Measurements from ENCODE around the gene STARD8.

Gene STARD8

DNA sequence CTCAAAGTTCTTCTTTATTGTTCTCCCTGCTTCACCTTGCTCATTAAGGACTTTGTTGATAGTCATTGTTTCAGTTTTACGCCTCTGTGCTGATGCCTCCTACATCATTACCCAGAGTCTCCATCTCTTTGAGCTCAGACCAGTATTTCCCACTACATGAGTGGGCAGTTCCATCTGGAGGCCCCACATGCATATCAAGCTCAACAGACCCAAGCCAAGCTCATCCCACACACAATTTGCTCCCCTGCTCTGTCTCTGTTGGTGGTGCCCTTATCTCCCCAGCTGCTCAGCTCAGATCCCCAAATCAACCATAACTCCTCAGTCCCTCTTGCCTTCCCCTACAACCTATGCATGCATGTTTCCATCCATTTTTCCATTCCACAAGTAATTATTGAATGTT is 96.3 kb downstream of the STARD8 start:
- peaks cover 14% of the 10 kb centered on the region for H3K9me3 Mint-ChIP-seq

GRCh38 chrX:68746988-68747387 is 99.5 kb downstream of the STARD8 start:
- H3K27ac Mint-ChIP-seq: no peak overlapping the region
- H3K36me3 Mint-ChIP-seq (ENCODE audit: low read depth): no peaks in the 10 kb centered on the region
- H3K27me3 Mint-ChIP-seq (ENCODE audit: low read depth): no peaks in the 10 kb centered on the region
- H3K4me3 Mint-ChIP-seq: no peak overlapping the region
- H3K4me1 Mint-ChIP-seq: no peaks in the 10 kb centered on the region
- no peak for TF ChIP-seq CTCF (IDR thresholded peaks at IDR 0.05; ENCODE audit: unreplicated experiment in 3 of 3)
- H3K9me3 Mint-ChIP-seq: peaks cover 17% of the 10 kb centered on the region

More for the DNA sequence above, 96.3 kb downstream of the STARD8 start:
- H3K36me3 Mint-ChIP-seq (ENCODE audit: low read depth): no peaks in the 10 kb centered on the region
- TF ChIP-seq CTCF (IDR thresholded peaks at IDR 0.05; ENCODE audit: unreplicated experiment in 3 of 3): no peak
- H3K4me3 Mint-ChIP-seq: no peak overlapping the region
- no peaks in the 10 kb centered on the region for H3K27me3 Mint-ChIP-seq (ENCODE audit: low read depth)
- H3K4me1 Mint-ChIP-seq: no peaks in the 10 kb centered on the region
- H3K27ac Mint-ChIP-seq: no peak overlapping the region

- H3K4me3 Mint-ChIP-seq: no peak overlapping the region
- H3K9me3 Mint-ChIP-seq: peaks cover 17% of the 10 kb centered on the region
- H3K27ac Mint-ChIP-seq: no peak overlapping the region
- no peaks in the 10 kb centered on the region for H3K27me3 Mint-ChIP-seq (ENCODE audit: low read depth)
- peaks cover 6% of the 10 kb centered on the region for H3K4me1 Mint-ChIP-seq
- TF ChIP-seq CTCF (IDR thresholded peaks at IDR 0.05; ENCODE audit: unreplicated experiment in 3 of 3): no peak
- no peaks in the 10 kb centered on the region for H3K36me3 Mint-ChIP-seq (ENCODE audit: low read depth)
Measured at GRCh38 chrX:68748030-68748429, 100.6 kb downstream of the STARD8 start.

GRCh38 chrX:68749426-68749825 is 102.0 kb downstream of the STARD8 start:
- Mint-ChIP-seq H3K4me3 (no peak overlapping the region), H3K27ac (no peak overlapping the region), H3K36me3 (ENCODE audit: low read depth) (no peaks in the 10 kb centered on the region), H3K4me1 (peaks cover 6% of the 10 kb centered on the region), H3K9me3 (peaks cover 20% of the 10 kb centered on the region), H3K27me3 (ENCODE audit: low read depth) (no peaks in the 10 kb centered on the region)
- no peak for TF ChIP-seq CTCF (IDR thresholded peaks at IDR 0.05; ENCODE audit: unreplicated experiment in 3 of 3)

- Mint-ChIP-seq H3K27ac (no peak overlapping the region), H3K36me3 (ENCODE audit: low read depth) (no peaks in the 10 kb centered on the region), H3K27me3 (ENCODE audit: low read depth) (no peaks in the 10 kb centered on the region), H3K4me1 (peaks cover 6% of the 10 kb centered on the region), H3K9me3 (peaks cover 17% of the 10 kb centered on the region), H3K4me3 (no peak overlapping the region)
- TF ChIP-seq CTCF (IDR thresholded peaks at IDR 0.05; ENCODE audit: unreplicated experiment in 3 of 3): no peak
Measured at GRCh38 chrX:68750316-68750715, 102.8 kb downstream of the STARD8 start.

- H3K4me1 Mint-ChIP-seq: peaks cover 11% of the 10 kb centered on the region
- H3K4me3 Mint-ChIP-seq: no peak overlapping the region
- H3K27me3 Mint-ChIP-seq (ENCODE audit: low read depth): no peaks in the 10 kb centered on the region
- TF ChIP-seq CTCF (IDR thresholded peaks at IDR 0.05; ENCODE audit: unreplicated experiment in 3 of 3): no peak
- no peak overlapping the region for H3K27ac Mint-ChIP-seq
- H3K36me3 Mint-ChIP-seq (ENCODE audit: low read depth): no peaks in the 10 kb centered on the region
- H3K9me3 Mint-ChIP-seq: peaks cover 20% of the 10 kb centered on the region
Measured at GRCh38 chrX:68751372-68751771, 103.9 kb downstream of the STARD8 start.

Measured in nephron (organoid).